H7 (cell line): ENCODE results near the gene TENM3. TPM values are rescaled to one million over a fixed set of nuclear protein-coding genes. Genes with fewer than 3 reads are reported as not detected.
"Not testable (repeated sequence)": the region's sequence is repeated elsewhere in the genome, so short reads cannot be mapped to it uniquely, and the experiment has no call there.

Experiments
- DNase-seq: peaks from one replicate; pipeline ENCODE4 v3.0.0; 2012
- H3K27me3 ChIP-seq: 2 replicates; pipeline ENCODE4 v1.6.0; 2011; ENCODE audit warnings: mild to moderate bottlenecking, low read length; ENCODE audit not compliant: control insufficient read depth, insufficient read depth
- H3K36me3 ChIP-seq: replicated peaks from 2 replicates; pipeline ENCODE4 v1.5.1; 2011; ENCODE audit warnings: low read length; ENCODE audit not compliant: control insufficient read depth, insufficient read depth
- H3K4me3 ChIP-seq: 2 replicates; pipeline ENCODE4 v1.5.1; 2011; ENCODE audit warnings: low read depth, mild to moderate bottlenecking, control low read depth, low read length, moderate library complexity; ENCODE audit not compliant: insufficient read depth
- total RNA-seq: library from RNA; depleted of rRNA; stranded (reverse); fragments of >200 nt; shearing (Covaris generic); gene quantifications from 2 replicates; pipeline ENCODE4 v1.2.3, GENCODE V29; 2014

TENM3 gene
- total RNA-seq, 1 experiment from 2014 or later: 67.1 TPM

- H3K27me3 ChIP-seq: no peaks in the 10 kb centered on the region
- H3K36me3 ChIP-seq: no peaks in the 10 kb centered on the region
These were observed 137.6 kb downstream of the TENM3 start for GRCh38 chr4:182380771-182381181.

GRCh38 chr4:182382941-182383340 lies 139.7 kb downstream of the TENM3 start:
- Histone ChIP-seq H3K27me3 (no peaks in the 10 kb centered on the region), H3K36me3 (no peaks in the 10 kb centered on the region), H3K4me3 (no peak overlapping the region)
- DNase-seq: no peak

More at GRCh38 chr4:182380771-182381181, 137.6 kb downstream of the TENM3 start:
- H3K4me3 ChIP-seq: no peak overlapping the region
- DNase-seq: no peak

- Histone ChIP-seq H3K36me3 (no peaks in the 10 kb centered on the region), H3K4me3 (no peak overlapping the region)
- no peak for DNase-seq
These were observed 141.5 kb downstream of the TENM3 start for GRCh38 chr4:182384631-182385091.

GRCh38 chr4:182385897-182386296 lies 142.7 kb downstream of the TENM3 start:
- no peak overlapping the region for H3K4me3 ChIP-seq
- no peak for DNase-seq
- H3K36me3 ChIP-seq: no peaks in the 10 kb centered on the region
- H3K27me3 ChIP-seq: no peaks in the 10 kb centered on the region

More at GRCh38 chr4:182384631-182385091, 141.5 kb downstream of the TENM3 start:
- H3K27me3 ChIP-seq: no peaks in the 10 kb centered on the region

- H3K4me3 ChIP-seq, DNase-seq, H3K27me3 ChIP-seq, H3K36me3 ChIP-seq: not testable (repeated sequence)
These were observed 143.4 kb downstream of the TENM3 start for GRCh38 chr4:182386576-182386975.

GRCh38 chr4:182391111-182391684 lies 148.0 kb downstream of the TENM3 start:
- no peak for DNase-seq
- no peak overlapping the region for H3K4me3 ChIP-seq
- no peaks in the 10 kb centered on the region for H3K27me3 ChIP-seq
- H3K36me3 ChIP-seq: no peaks in the 10 kb centered on the region

GRCh38 chr4:182394181-182394580 lies 151.0 kb downstream of the TENM3 start:
- Histone ChIP-seq H3K27me3 (no peaks in the 10 kb centered on the region), H3K36me3 (no peaks in the 10 kb centered on the region), H3K4me3 (no peak overlapping the region)
- no peak for DNase-seq

GRCh38 chr4:182400081-182400480 lies 156.9 kb downstream of the TENM3 start:
- no peak for DNase-seq
- Histone ChIP-seq H3K4me3 (no peak overlapping the region), H3K27me3 (no peaks in the 10 kb centered on the region), H3K36me3 (no peaks in the 10 kb centered on the region)

- no peak for DNase-seq
- no peaks in the 10 kb centered on the region for H3K27me3 ChIP-seq
- H3K4me3 ChIP-seq: no peak overlapping the region
- no peaks in the 10 kb centered on the region for H3K36me3 ChIP-seq
These were observed 157.6 kb downstream of the TENM3 start for GRCh38 chr4:182400790-182401189.

- H3K36me3 ChIP-seq: no peaks in the 10 kb centered on the region
- no peak overlapping the region for H3K4me3 ChIP-seq
- no peak for DNase-seq
- no peaks in the 10 kb centered on the region for H3K27me3 ChIP-seq
These were observed 161.2 kb downstream of the TENM3 start for GRCh38 chr4:182404376-182404775.

GRCh38 chr4:182405087-182405486 lies 161.9 kb downstream of the TENM3 start:
- Histone ChIP-seq H3K36me3 (no peaks in the 10 kb centered on the region), H3K27me3 (no peaks in the 10 kb centered on the region), H3K4me3 (no peak overlapping the region)
- no peak for DNase-seq

GRCh38 chr4:182409271-182409670 lies 166.1 kb downstream of the TENM3 start:
- no peaks in the 10 kb centered on the region for H3K36me3 ChIP-seq
- no peak for DNase-seq
- no peaks in the 10 kb centered on the region for H3K27me3 ChIP-seq
- no peak overlapping the region for H3K4me3 ChIP-seq

GRCh38 chr4:182411391-182411790 lies 168.2 kb downstream of the TENM3 start:
- H3K27me3 ChIP-seq: no peaks in the 10 kb centered on the region; the same call in 1 of the 2 replicates
- DNase-seq: no peak
- no peaks in the 10 kb centered on the region for H3K36me3 ChIP-seq
- no peak overlapping the region for H3K4me3 ChIP-seq

- Histone ChIP-seq H3K27me3 (no peaks in the 10 kb centered on the region; the same call in 1 of the 2 replicates), H3K36me3 (no peaks in the 10 kb centered on the region), H3K4me3 (no peak overlapping the region)
- DNase-seq: no peak
These were observed 170.3 kb downstream of the TENM3 start for GRCh38 chr4:182413550-182413949.

- no peaks in the 10 kb centered on the region; the same call in 1 of the 2 replicates for H3K27me3 ChIP-seq
- no peak overlapping the region for H3K4me3 ChIP-seq
- H3K36me3 ChIP-seq: no peaks in the 10 kb centered on the region
- DNase-seq: no peak
These were observed 171.9 kb downstream of the TENM3 start for GRCh38 chr4:182415116-182415515.

- no peaks in the 10 kb centered on the region; the same call in 1 of the 2 replicates for H3K27me3 ChIP-seq
- no peak overlapping the region for H3K4me3 ChIP-seq
These were observed 172.9 kb downstream of the TENM3 start for GRCh38 chr4:182416067-182416466.

More at GRCh38 chr4:182416067-182416466, 172.9 kb downstream of the TENM3 start:
- H3K36me3 ChIP-seq: no peaks in the 10 kb centered on the region
- no peak for DNase-seq
